ENCODE measurements around the gene PMEL.
"Not testable (repeated sequence)": the region's sequence is repeated elsewhere in the genome, so short reads cannot be mapped to it uniquely, and the experiment has no call there.

The PMEL gene

DNA sequence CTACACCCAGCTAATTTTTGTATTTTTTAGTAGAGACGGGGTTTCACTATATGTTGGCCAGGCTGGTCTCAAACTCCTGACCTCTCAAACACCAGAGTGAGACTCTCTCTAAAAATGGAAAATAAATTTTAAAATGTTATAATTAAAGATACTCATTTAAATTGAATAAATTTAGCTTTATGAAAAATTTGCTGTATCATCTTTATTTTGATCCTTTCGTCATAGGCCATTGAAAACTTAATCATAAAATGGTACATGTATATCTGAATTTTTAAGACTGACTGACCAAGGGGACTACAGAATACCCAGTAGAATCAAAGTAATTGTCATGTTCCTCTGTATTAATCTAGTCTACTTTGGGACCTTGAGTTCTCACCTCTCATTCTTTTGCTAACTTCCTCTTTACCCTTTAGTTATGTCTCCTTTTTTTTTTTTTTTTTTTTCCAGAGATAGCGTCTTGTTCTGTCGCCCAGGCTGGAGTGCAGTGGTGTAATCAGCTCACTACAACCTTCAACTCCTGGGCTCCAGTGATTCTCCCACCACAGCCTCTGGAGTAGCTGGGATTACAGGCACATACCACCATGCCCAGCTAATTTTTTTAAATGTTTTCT lies 17.5 kb upstream of the PMEL start:
- DNase-seq (ENCODE audit: insufficient read length, low spot score) = no peak
- TF ChIP-seq POLR2A (IDR thresholded peaks at IDR 0.05; ENCODE audit: low read depth, low read length) = no peak
- FAIRE-seq = no peak

GRCh38 chr12:55982319-55982936 lies 16.6 kb upstream of the PMEL start:
- DNase-seq (ENCODE audit: insufficient read length, low spot score) (peak; percentile 52), FAIRE-seq (peak; percentile 79)
- TF ChIP-seq TAF1 (IDR thresholded peaks at IDR 0.05; ENCODE audit: low read depth, low read length) (no peak), POU2F2 (IDR thresholded peaks at IDR 0.05; ENCODE audit: low read depth, low read length) (no peak), SPI1 (IDR thresholded peaks at IDR 0.05; ENCODE audit: low read depth, low read length) (0 out of 2 replicates have a peak, but pooled peaks have one; percentile 36), PAX5 (IDR thresholded peaks at IDR 0.05; ENCODE audit: insufficient read depth, low read length, severe bottlenecking) (peak; percentile 32), POLR2AphosphoS5 (IDR thresholded peaks at IDR 0.05; ENCODE audit: low read depth, low read length) (no peak), POLR2A (IDR thresholded peaks at IDR 0.05; ENCODE audit: low read depth, low read length) (no peak)

- not testable (repeated sequence) for FAIRE-seq; DNase-seq (ENCODE audit: insufficient read length, low spot score)
Observed at GRCh38 chr12:55981882-55982281, 16.0 kb upstream of the PMEL start.

DNA sequence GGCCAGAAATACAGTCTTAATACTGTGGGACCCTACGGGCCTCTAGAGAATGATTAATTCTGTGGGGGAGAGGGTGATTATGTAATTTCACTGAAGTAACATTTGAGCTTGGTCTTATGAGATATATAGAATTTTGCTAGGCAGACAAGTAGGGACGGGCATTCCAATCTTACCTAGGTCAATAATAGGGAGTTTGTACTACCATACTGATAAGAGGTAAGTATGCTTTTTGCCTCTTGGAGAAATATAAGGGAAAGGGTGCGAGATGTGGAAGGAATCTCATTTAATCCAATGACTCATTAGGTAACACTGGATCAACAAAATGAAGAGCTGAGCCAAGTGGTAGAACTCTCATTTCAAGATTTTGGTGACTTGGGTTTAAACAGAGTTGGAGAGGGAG lies 13.2 kb upstream of the PMEL start:
- no peak for DNase-seq (ENCODE audit: insufficient read length, low spot score)
- TF ChIP-seq TAF1 (IDR thresholded peaks at IDR 0.05; ENCODE audit: low read depth, low read length) (no peak), POU2F2 (IDR thresholded peaks at IDR 0.05; ENCODE audit: low read depth, low read length) (no peak), SPI1 (IDR thresholded peaks at IDR 0.05; ENCODE audit: low read depth, low read length) (no peak), PAX5 (IDR thresholded peaks at IDR 0.05; ENCODE audit: insufficient read depth, low read length, severe bottlenecking) (no peak), POLR2A (IDR thresholded peaks at IDR 0.05; ENCODE audit: low read depth, low read length) (no peak)
- FAIRE-seq = no peak

DNA sequence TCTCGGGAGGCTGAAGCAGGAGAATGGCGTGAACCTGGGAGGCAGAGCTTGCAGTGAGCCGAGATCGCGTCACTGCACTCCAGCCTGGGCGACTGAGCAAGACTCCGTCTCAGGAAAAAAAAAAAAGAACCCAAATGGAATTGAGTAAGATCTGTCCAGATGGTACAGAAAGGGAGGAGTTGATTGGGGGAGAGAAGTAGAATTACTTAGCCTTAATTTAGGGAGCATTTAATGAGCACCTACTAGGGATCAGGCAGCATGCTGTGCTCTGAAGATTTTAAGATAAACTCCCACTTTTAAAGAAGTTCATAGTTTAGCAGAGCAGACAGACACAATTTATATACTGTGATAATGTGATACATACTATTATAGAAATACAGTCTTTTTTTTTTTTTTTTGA lies 12.6 kb upstream of the PMEL start:
- DNase-seq (ENCODE audit: insufficient read length, low spot score) (no peak), FAIRE-seq (no peak)
- TF ChIP-seq POU2F2 (IDR thresholded peaks at IDR 0.05; ENCODE audit: low read depth, low read length) = no peak
- no peak for TF ChIP-seq SPI1 (IDR thresholded peaks at IDR 0.05; ENCODE audit: low read depth, low read length)
- TF ChIP-seq TAF1 (IDR thresholded peaks at IDR 0.05; ENCODE audit: low read depth, low read length) = no peak
- TF ChIP-seq POLR2A (IDR thresholded peaks at IDR 0.05; ENCODE audit: low read depth, low read length) = no peak
- TF ChIP-seq PAX5 (IDR thresholded peaks at IDR 0.05; ENCODE audit: insufficient read depth, low read length, severe bottlenecking) = no peak
- no peak for TF ChIP-seq POLR2AphosphoS5 (IDR thresholded peaks at IDR 0.05; ENCODE audit: low read depth, low read length)

DNA sequence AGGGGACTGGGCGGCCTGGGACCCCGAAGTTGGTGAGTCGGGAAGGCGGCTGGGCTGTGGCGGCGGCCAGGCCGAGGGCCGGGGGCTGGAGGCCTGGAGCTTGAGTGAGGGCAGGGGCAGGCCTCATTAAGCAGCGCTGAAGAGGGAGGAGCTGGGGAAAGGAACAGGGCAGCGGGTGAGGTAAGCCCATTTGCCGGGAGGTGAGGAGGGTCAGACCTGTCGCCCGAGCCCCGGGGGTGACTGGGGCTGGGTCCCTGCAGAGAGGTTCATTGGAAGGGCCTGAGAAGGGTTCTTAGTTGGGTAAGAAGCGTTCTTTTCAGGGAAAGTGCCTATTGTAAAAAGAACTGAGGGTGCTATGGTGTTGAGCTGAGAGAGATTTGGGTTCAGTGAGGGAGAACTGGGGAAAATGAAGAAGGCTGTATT lies 8.5 kb upstream of the PMEL start:
- FAIRE-seq = peak; percentile 45
- TF ChIP-seq SPI1 (IDR thresholded peaks at IDR 0.05; ENCODE audit: low read depth, low read length) (no peak), POLR2AphosphoS5 (IDR thresholded peaks at IDR 0.05; ENCODE audit: low read depth, low read length) (peak; percentile 5; the same call in 1 of the 2 replicates), POLR2A (IDR thresholded peaks at IDR 0.05; ENCODE audit: low read depth, low read length) (no peak)
- DNase-seq (ENCODE audit: insufficient read length, low spot score) = peak; percentile 43

- peak; percentile 99 for FAIRE-seq
- peak; percentile 92 for DNase-seq (ENCODE audit: insufficient read length, low spot score)
- TF ChIP-seq POU2F2 (IDR thresholded peaks at IDR 0.05; ENCODE audit: low read depth, low read length) = peak; percentile 43
- peak; percentile 84 for TF ChIP-seq TAF1 (IDR thresholded peaks at IDR 0.05; ENCODE audit: low read depth, low read length)
- TF ChIP-seq SPI1 (IDR thresholded peaks at IDR 0.05; ENCODE audit: low read depth, low read length) = no peak
- TF ChIP-seq POLR2AphosphoS5 (IDR thresholded peaks at IDR 0.05; ENCODE audit: low read depth, low read length) = peak; percentile 90
- TF ChIP-seq POLR2A (IDR thresholded peaks at IDR 0.05; ENCODE audit: low read depth, low read length) = peak; percentile 88
- TF ChIP-seq PAX5 (IDR thresholded peaks at IDR 0.05; ENCODE audit: insufficient read depth, low read length, severe bottlenecking) = no peak
Observed at GRCh38 chr12:55973599-55974307, 7.9 kb upstream of the PMEL start, which contains the start of gene RAB5B. TSS of gene RAB5B (plus strand) at chr12:55974078. CDS start at chr12:55986961, 12,883 bp downstream.

DNA sequence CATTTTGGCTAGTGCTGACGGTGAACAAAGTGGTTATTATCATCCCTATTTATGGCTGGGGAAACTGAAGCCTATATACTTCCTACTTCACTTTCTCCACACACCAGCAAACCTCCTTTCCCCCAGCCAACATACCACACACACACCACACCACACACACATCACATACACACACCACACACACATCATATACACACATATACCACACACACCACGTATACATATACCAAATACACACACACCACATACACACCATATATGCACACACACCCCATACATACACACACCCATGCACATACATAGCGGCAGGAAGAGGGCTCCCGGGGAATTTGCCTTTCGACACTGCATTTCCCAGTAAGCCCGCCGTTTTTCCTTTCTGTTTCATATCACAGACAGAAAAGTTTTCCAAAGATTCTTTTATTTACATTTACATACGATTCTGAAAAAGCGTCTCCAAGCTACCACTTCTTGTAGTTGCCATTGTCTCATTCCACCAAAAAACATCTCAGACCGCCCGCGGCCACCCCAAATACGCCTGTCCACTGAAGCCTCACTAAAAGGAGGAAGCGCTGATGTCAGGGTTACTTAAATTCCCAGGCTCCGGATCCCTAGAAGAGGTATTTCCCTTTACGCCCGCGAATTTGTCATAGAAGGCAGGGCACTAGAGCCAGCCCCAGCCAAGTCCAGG lies 7.2 kb upstream of the PMEL start:
- DNase-seq (ENCODE audit: insufficient read length, low spot score) (no peak), FAIRE-seq (peak; percentile 93)
- peak; percentile 36; the same call in 1 of the 2 replicates for TF ChIP-seq SPI1 (IDR thresholded peaks at IDR 0.05; ENCODE audit: low read depth, low read length)
- no peak for TF ChIP-seq POU2F2 (IDR thresholded peaks at IDR 0.05; ENCODE audit: low read depth, low read length)

GRCh38 chr12:55972456-55972855 lies 6.6 kb upstream of the PMEL start:
- no peak for FAIRE-seq

DNA sequence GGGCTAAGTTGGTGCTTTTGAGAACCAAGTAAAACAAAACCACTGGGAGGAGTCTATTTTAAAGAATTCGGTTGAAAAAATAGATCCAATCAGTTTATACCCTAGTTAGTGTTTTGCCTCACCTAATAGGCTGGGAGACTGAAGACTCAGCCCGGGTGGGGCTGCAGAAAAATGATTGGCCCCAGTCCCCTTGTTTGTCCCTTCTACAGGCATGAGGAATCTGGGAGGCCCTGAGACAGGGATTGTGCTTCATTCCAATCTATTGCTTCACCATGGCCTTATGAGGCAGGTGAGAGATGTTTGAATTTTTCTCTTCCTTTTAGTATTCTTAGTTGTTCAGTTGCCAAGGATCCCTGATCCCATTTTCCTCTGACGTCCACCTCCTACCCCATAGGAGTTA lies 6.2 kb upstream of the PMEL start:
- DNase-seq (ENCODE audit: insufficient read length, low spot score) = no peak
- TF ChIP-seq POLR2A (IDR thresholded peaks at IDR 0.05; ENCODE audit: low read depth, low read length) (no peak), PAX5 (IDR thresholded peaks at IDR 0.05; ENCODE audit: insufficient read depth, low read length, severe bottlenecking) (no peak), SPI1 (IDR thresholded peaks at IDR 0.05; ENCODE audit: low read depth, low read length) (no peak), POU2F2 (IDR thresholded peaks at IDR 0.05; ENCODE audit: low read depth, low read length) (no peak), TAF1 (IDR thresholded peaks at IDR 0.05; ENCODE audit: low read depth, low read length) (no peak), POLR2AphosphoS5 (IDR thresholded peaks at IDR 0.05; ENCODE audit: low read depth, low read length) (no peak)
- no peak for FAIRE-seq

More at GRCh38 chr12:55972456-55972855, 6.6 kb upstream of the PMEL start:
- DNase-seq (ENCODE audit: insufficient read length, low spot score) = no peak
- TF ChIP-seq POU2F2 (IDR thresholded peaks at IDR 0.05; ENCODE audit: low read depth, low read length) (no peak), PAX5 (IDR thresholded peaks at IDR 0.05; ENCODE audit: insufficient read depth, low read length, severe bottlenecking) (no peak), SPI1 (IDR thresholded peaks at IDR 0.05; ENCODE audit: low read depth, low read length) (no peak), TAF1 (IDR thresholded peaks at IDR 0.05; ENCODE audit: low read depth, low read length) (no peak), POLR2A (IDR thresholded peaks at IDR 0.05; ENCODE audit: low read depth, low read length) (no peak), POLR2AphosphoS5 (IDR thresholded peaks at IDR 0.05; ENCODE audit: low read depth, low read length) (no peak)
